ENCODE results near the gene PLEKHA7.
"Not testable (repeated sequence)": the region's sequence is repeated elsewhere in the genome, so short reads cannot be mapped to it uniquely, and the experiment has no call there.

Gene PLEKHA7

DNA sequence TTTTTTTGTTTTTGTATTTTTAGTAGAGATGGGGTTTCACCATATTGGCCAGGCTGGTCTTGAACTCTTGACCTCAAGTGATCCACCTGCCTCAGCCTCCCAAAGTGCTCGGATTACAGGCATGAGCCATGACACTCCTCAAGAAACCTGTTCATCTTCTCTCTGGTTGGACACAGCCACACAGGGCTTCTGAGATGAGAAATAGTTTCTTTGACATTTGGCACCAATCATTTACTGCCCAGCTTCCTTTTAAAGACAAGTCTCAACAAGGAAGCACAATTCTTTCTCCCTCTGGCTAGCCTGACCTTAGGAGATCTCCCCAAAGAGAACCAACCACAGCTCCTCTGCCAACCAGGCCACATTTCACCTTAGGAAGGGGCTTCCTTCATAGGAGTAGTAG is 14.0 kb downstream of the PLEKHA7 start:
- H3K9me3 Mint-ChIP-seq; H3K27ac Mint-ChIP-seq; H3K4me3 Mint-ChIP-seq; intact Hi-C loops (cut with micrococcal nuclease); H3K4me1 Mint-ChIP-seq (ENCODE audit: low read depth); H3K27me3 Mint-ChIP-seq; H3K36me3 Mint-ChIP-seq (ENCODE audit: low read depth): not testable (repeated sequence)

GRCh38 chr11:16999116-16999515 is 15.1 kb downstream of the PLEKHA7 start:
- Mint-ChIP-seq H3K27ac (no peak overlapping the region), H3K27me3 (peaks cover 3% of the 10 kb centered on the region), H3K4me3 (no peak overlapping the region), H3K36me3 (ENCODE audit: low read depth) (no peaks in the 10 kb centered on the region), H3K9me3 (no peaks in the 10 kb centered on the region), H3K4me1 (ENCODE audit: low read depth) (no peaks in the 10 kb centered on the region)
- intact Hi-C loops (cut with micrococcal nuclease) = no loop called here

DNA sequence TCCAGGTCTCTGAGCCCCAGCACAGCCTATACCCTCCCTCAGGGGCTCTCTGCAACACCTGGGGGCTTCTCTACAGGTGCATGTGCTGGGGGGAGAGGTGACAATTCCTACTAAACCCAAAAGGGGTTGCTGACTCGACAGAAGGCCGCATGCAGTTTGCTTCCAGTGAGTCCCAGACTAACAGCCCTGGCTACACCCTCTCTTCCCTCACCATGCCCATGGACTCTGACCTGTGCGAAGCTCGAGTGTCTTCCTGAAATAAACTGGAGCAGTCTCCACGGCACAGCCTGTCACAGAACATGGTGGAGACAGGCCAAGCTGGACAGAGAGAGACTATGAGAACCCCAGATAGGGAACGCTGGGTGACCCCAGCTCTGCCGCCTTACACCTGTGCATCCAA is 16.6 kb downstream of the PLEKHA7 start:
- Mint-ChIP-seq H3K4me1 (ENCODE audit: low read depth) (no peaks in the 10 kb centered on the region), H3K4me3 (no peak overlapping the region), H3K27me3 (peaks cover 2% of the 10 kb centered on the region), H3K9me3 (no peaks in the 10 kb centered on the region), H3K27ac (no peak overlapping the region), H3K36me3 (ENCODE audit: low read depth) (no peaks in the 10 kb centered on the region)
- intact Hi-C loops (cut with micrococcal nuclease) = no loop called here

GRCh38 chr11:16993495-16993894 is 20.7 kb downstream of the PLEKHA7 start:
- H3K27me3 Mint-ChIP-seq = no peaks in the 10 kb centered on the region
- no peak overlapping the region for H3K4me3 Mint-ChIP-seq
- H3K27ac Mint-ChIP-seq = no peak overlapping the region
- no peaks in the 10 kb centered on the region for H3K4me1 Mint-ChIP-seq (ENCODE audit: low read depth)
- no peaks in the 10 kb centered on the region for H3K9me3 Mint-ChIP-seq
- intact Hi-C loops (cut with micrococcal nuclease) = no loop called here
- H3K36me3 Mint-ChIP-seq (ENCODE audit: low read depth) = no peaks in the 10 kb centered on the region

DNA sequence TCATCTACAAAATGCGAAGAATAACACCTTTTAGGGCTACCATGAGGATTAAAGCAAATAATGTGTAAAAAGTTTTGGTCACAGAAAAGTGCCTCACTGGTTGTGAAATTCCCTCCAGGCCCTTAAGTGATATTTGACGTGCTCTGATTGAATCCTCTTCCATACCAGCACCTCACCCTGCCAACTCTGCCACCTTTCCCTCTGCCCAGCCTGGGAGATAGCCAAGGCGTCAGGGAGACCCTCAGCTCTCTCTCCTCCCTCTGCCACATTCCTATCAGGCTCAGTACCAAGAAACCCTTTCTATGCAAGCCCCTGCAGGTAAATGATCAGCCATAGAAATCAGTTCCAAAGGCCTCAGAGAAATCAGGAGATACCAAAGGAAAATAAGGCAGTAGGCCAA is 21.4 kb downstream of the PLEKHA7 start:
- H3K9me3 Mint-ChIP-seq = no peaks in the 10 kb centered on the region
- intact Hi-C loops (cut with micrococcal nuclease) = no loop called here
- no peaks in the 10 kb centered on the region for H3K4me1 Mint-ChIP-seq (ENCODE audit: low read depth)
- H3K27me3 Mint-ChIP-seq = no peaks in the 10 kb centered on the region
- no peaks in the 10 kb centered on the region for H3K36me3 Mint-ChIP-seq (ENCODE audit: low read depth)
- H3K4me3 Mint-ChIP-seq = no peak overlapping the region
- no peak overlapping the region for H3K27ac Mint-ChIP-seq

- intact Hi-C loops (cut with micrococcal nuclease) = no loop called here
- Mint-ChIP-seq H3K27ac (no peak overlapping the region), H3K9me3 (no peaks in the 10 kb centered on the region), H3K27me3 (no peaks in the 10 kb centered on the region), H3K4me3 (no peak overlapping the region), H3K36me3 (ENCODE audit: low read depth) (no peaks in the 10 kb centered on the region), H3K4me1 (ENCODE audit: low read depth) (peaks cover 6% of the 10 kb centered on the region)
Observed at GRCh38 chr11:16989554-16989953, 24.7 kb downstream of the PLEKHA7 start.

DNA sequence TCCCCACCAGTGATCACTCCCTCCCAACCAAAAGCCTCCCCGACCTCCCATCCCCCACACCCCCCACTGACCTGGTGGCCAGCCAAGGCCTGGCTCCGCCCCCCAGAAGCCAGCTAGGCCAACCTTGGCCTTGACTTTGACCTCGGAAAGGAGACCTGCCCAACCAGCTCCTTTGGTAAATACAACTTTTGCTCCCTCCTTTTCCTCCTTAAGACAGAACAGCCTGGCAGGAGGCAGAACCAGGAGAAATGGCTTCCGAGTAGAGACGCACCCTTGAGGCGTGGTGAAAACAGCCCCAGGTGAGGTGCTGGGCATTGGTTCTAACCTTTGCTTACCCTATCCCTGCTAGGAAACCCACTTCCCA is 27.0 kb downstream of the PLEKHA7 start:
- intact Hi-C loops (cut with micrococcal nuclease) = no loop called here
- Mint-ChIP-seq H3K36me3 (ENCODE audit: low read depth) (no peaks in the 10 kb centered on the region), H3K4me3 (no peak overlapping the region), H3K27me3 (no peaks in the 10 kb centered on the region), H3K27ac (no peak overlapping the region), H3K9me3 (no peaks in the 10 kb centered on the region), H3K4me1 (ENCODE audit: low read depth) (peaks cover 6% of the 10 kb centered on the region)

- Mint-ChIP-seq H3K27ac (no peak overlapping the region), H3K4me3 (no peak overlapping the region), H3K4me1 (ENCODE audit: low read depth) (peaks cover 6% of the 10 kb centered on the region), H3K27me3 (no peaks in the 10 kb centered on the region), H3K36me3 (ENCODE audit: low read depth) (no peaks in the 10 kb centered on the region), H3K9me3 (no peaks in the 10 kb centered on the region)
- intact Hi-C loops (cut with micrococcal nuclease) = no loop called here
Observed at GRCh38 chr11:16986434-16987204, 27.6 kb downstream of the PLEKHA7 start.

DNA sequence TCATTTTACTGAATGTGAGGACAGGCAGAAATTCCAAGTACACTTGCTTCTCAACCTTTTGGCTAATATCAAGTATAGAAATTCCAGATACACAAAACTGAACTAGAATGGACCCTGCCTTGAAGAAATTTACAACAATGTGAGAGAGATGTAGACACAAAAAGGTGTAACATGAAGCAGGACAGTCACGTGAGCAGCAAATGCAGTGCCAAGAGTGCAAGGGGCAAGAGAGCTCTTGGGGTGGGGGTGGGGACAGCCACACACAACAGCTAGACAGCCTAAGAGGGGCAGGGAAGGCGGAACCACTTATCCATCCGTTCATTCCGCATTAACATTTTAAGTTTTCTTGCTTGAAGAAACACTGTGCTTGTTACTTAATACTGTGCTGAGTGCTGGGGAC is 28.9 kb downstream of the PLEKHA7 start:
- Mint-ChIP-seq H3K4me3 (no peak overlapping the region), H3K36me3 (ENCODE audit: low read depth) (no peaks in the 10 kb centered on the region), H3K9me3 (no peaks in the 10 kb centered on the region), H3K4me1 (ENCODE audit: low read depth) (peaks cover 6% of the 10 kb centered on the region), H3K27ac (no peak overlapping the region), H3K27me3 (no peaks in the 10 kb centered on the region)
- intact Hi-C loops (cut with micrococcal nuclease) = no loop called here

DNA sequence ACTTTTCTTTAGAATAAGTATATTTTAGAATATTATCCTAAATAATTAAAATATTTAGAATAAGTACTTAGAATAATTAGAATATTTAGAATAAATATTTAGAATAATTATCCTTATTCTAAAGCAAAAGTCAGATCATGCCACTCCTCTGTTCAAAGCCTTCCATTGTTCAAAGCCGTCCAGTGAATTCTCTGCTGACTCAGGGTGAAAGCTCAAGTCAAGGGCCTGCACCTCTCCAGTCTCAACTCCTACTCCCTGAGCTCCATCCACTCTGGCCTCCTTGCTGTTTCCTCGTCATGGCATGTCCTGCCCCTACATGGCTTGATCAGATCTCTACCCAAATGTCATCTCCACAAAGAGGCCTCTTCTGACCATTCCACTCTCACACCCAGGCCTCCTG is 30.0 kb downstream of the PLEKHA7 start:
- Mint-ChIP-seq H3K27me3 (no peaks in the 10 kb centered on the region), H3K9me3 (no peaks in the 10 kb centered on the region), H3K27ac (no peak overlapping the region), H3K4me3 (no peak overlapping the region), H3K4me1 (ENCODE audit: low read depth) (peaks cover 6% of the 10 kb centered on the region), H3K36me3 (ENCODE audit: low read depth) (no peaks in the 10 kb centered on the region)
- intact Hi-C loops (cut with micrococcal nuclease) = no loop called here

GRCh38 chr11:16982809-16983208 is 31.4 kb downstream of the PLEKHA7 start:
- Mint-ChIP-seq H3K4me1 (ENCODE audit: low read depth) (peaks cover 6% of the 10 kb centered on the region), H3K27ac (no peak overlapping the region)
- intact Hi-C loops (cut with micrococcal nuclease) = no loop called here

GRCh38 chr11:16982256-16982671 is 31.9 kb downstream of the PLEKHA7 start:
- peaks cover 6% of the 10 kb centered on the region for H3K4me1 Mint-ChIP-seq (ENCODE audit: low read depth)

More at GRCh38 chr11:16982809-16983208, 31.4 kb downstream of the PLEKHA7 start:
- H3K4me3 Mint-ChIP-seq = no peak overlapping the region
- no peaks in the 10 kb centered on the region for H3K27me3 Mint-ChIP-seq
- no peaks in the 10 kb centered on the region for H3K36me3 Mint-ChIP-seq (ENCODE audit: low read depth)
- no peaks in the 10 kb centered on the region for H3K9me3 Mint-ChIP-seq

DNA sequence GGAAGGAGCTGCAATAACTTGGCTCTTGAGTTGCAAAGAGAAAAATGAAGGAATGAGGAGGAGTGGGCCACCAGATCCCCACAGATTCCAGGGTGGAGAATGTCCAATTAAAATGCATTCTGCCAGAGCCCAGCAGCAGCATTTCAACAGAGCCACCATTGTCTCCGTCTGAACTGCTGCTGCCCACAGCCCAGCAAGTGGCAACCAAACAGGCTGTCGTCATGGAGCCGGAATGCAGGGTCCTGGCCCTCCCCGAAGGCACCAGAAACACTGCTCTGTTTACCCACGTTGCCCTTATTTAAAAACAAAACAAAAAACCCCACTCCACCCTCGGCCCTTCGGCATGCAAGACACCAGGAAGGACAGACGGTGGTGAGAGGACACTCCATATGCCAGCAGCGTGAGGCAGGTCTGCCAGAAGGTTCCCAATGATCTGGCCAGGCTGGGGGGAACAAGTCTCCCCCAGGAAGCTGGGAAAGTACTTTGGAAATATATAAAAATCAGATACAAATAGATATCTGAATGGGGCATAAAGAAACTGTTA is 32.5 kb downstream of the PLEKHA7 start:
- no peaks in the 10 kb centered on the region for H3K36me3 Mint-ChIP-seq (ENCODE audit: low read depth)
- no peaks in the 10 kb centered on the region for H3K9me3 Mint-ChIP-seq
- H3K27ac Mint-ChIP-seq = no peak overlapping the region
- H3K27me3 Mint-ChIP-seq = no peaks in the 10 kb centered on the region
- H3K4me1 Mint-ChIP-seq (ENCODE audit: low read depth) = peaks cover 6% of the 10 kb centered on the region
- no peak overlapping the region for H3K4me3 Mint-ChIP-seq
- intact Hi-C loops (cut with micrococcal nuclease) = no loop called here

More at GRCh38 chr11:16982256-16982671, 31.9 kb downstream of the PLEKHA7 start:
- H3K9me3 Mint-ChIP-seq = no peaks in the 10 kb centered on the region
- intact Hi-C loops (cut with micrococcal nuclease) = no loop called here
- no peak overlapping the region for H3K4me3 Mint-ChIP-seq
- no peaks in the 10 kb centered on the region for H3K27me3 Mint-ChIP-seq
- H3K27ac Mint-ChIP-seq = no peak overlapping the region
- no peaks in the 10 kb centered on the region for H3K36me3 Mint-ChIP-seq (ENCODE audit: low read depth)

DNA sequence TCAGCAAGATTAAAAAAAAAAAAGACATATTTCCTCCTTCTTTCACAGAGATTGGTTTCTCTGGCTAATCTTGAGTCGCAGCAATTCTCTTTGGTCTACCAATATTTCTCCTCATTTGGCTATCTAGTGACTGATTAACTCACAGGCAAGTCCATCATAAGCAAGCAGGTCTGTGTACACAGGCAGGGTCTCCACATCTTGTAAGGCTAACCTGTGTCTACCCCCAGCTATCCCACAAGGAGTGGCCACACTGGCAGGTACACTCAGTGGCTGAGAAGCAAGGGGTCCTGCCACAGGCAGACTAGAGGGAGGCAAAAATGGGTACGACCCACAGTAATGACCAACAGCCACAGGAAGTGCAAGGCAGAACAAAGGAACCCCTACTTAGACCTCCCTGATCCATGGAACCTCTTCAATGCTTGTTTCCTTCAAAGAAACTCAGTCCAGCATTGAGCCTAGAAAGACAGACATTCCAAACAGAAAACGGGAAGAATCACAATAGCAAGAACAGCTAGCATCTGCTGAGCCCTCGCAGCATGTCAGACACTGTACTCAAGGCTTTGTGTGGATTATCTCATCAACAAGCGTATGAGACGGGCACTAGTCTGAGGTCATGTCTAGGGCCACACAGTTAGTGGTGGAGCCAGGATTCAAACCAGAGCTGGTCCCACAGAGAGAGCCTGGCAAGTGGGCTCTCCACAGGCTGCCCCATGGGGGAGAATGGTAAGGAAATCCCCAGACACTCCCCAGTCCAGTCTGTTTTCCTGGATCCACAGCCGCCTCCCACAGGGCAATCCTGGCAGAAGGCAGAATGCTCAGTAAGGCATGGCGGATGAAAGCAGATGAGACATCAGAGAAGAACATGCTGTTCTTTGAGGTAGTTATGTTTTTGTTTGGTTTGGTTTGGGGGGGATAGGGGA is 34.3 kb downstream of the PLEKHA7 start:
- Mint-ChIP-seq H3K9me3 (no peaks in the 10 kb centered on the region), H3K27me3 (no peaks in the 10 kb centered on the region), H3K4me1 (ENCODE audit: low read depth) (no peaks in the 10 kb centered on the region), H3K36me3 (ENCODE audit: low read depth) (no peaks in the 10 kb centered on the region), H3K27ac (no peak overlapping the region), H3K4me3 (no peak overlapping the region)
- intact Hi-C loops (cut with micrococcal nuclease) = no loop called here
